Testis (tissue), 3 donors: ENCODE measurements around the gene JAKMIP2. TPM values are rescaled to one million over a fixed set of nuclear protein-coding genes. Genes with fewer than 3 reads are reported as not detected.

ENCODE experiments used
- DNase-seq: peaks from one replicate; pipeline ENCODE4 v3.0.0-alpha.2; 2019
- H3K27ac ChIP-seq, 2 donors: fragments of 200-600 bp; sonication (generic); one replicate each; pipeline ENCODE4 v1.5.1; 2019
- H3K27me3 ChIP-seq: fragments of 200-600 bp; sonication (generic); one replicate; pipeline ENCODE4 v1.5.1; 2019
- H3K36me3 ChIP-seq: fragments of 200-600 bp; sonication (generic); one replicate; pipeline ENCODE4 v1.5.1; 2017; ENCODE audit warnings: low read depth; ENCODE audit errors: missing control alignments
- H3K4me1 ChIP-seq: fragments of 200-600 bp; sonication (generic); one replicate; pipeline ENCODE4 v1.5.1; 2019
- H3K4me3 ChIP-seq, 2 donors: fragments of 200-600 bp; sonication (generic); one replicate each; pipeline ENCODE4 v1.5.1; 2017 to 2019
- H3K9me3 ChIP-seq: fragments of 200-600 bp; sonication (generic); one replicate; pipeline ENCODE4 v1.5.1; 2017
- CTCF ChIP-seq, 3 experiments: fragments of 450-650 bp in 2 of 3; fragments of 200-600 bp in 1 of 3; sonication (generic) in 1 of 3; IDR thresholded peaks; one replicate each; pipeline ENCODE4 v1.5.1; 2016 to 2019; ENCODE audit warnings: antibody characterized with exemption in 3 of 3, mild to moderate bottlenecking in 2 of 3, moderate library complexity in 1 of 3
- POLR2A ChIP-seq: fragments of 450-650 bp; IDR thresholded peaks from one replicate; pipeline ENCODE4 v1.6.1; 2017; ENCODE audit warnings: antibody characterized with exemption, mild to moderate bottlenecking, moderate library complexity
- WGBS, 2 donors: methylation state at CpG; one replicate each; pipeline ENCODE4 v1.1.5; 2018; 5-methylcytosine and 5-hydroxymethylcytosine counted together
- intact Hi-C: fragments of 100-400 bp; cut with DNase I; formaldehyde crosslinking; loops from one replicate; pipeline ENCODE4 v1.15.1; 2023; ENCODE audit warnings: low total_unique reads
- polyA plus RNA-seq: library from polyadenylated mRNA; stranded (reverse); fragments of 350-450 nt; fragmentation: Illumina TruSeq; extraction: RNeasy Lipid Tissue Mini Kit (QIAGEN cat#74804); gene quantifications from one replicate; pipeline ENCODE4 v1.2.3, GENCODE V29; 2014; ENCODE audit warnings: low read depth, low replicate concordance; ENCODE audit not compliant: insufficient read depth
- total RNA-seq, 2 donors: library from RNA; depleted of rRNA; stranded (reverse); fragments of >200 nt; gene quantifications; one replicate each; pipeline ENCODE4 v1.2.3, GENCODE V29; 2016

Gene JAKMIP2
- total and polyA plus RNA-seq, 3 donors from 2014 or later = 1.7 to 7.7 (median 3.4) TPM

- no peaks in the 10 kb centered on the region for H3K9me3 ChIP-seq
- no peak overlapping the region for H3K4me3 ChIP-seq
- no peaks in the 10 kb centered on the region for H3K4me1 ChIP-seq
- intact Hi-C loops = no loop called here
- H3K27me3 ChIP-seq = no peaks in the 10 kb centered on the region
- no peak overlapping the region for H3K27ac ChIP-seq
- no peak for DNase-seq
- H3K36me3 ChIP-seq = no peaks in the 10 kb centered on the region
- 66 to 83% methylated on average over 1 of the region's 1 CpG for WGBS, 2 donors
- TF ChIP-seq POLR2A (no peak), CTCF (IDR thresholded peaks at IDR 0.05) (no peak)
Measured at GRCh38 chr5:147779694-147780093, 2.8 kb downstream of the JAKMIP2 start.

- Histone ChIP-seq H3K27ac (no peak overlapping the region), H3K4me3 (no peak overlapping the region), H3K4me1 (no peaks in the 10 kb centered on the region), H3K27me3 (no peaks in the 10 kb centered on the region), H3K9me3 (no peaks in the 10 kb centered on the region), H3K36me3 (no peaks in the 10 kb centered on the region)
- DNase-seq = no peak
- TF ChIP-seq CTCF (IDR thresholded peaks at IDR 0.05) (no peak), POLR2A (no peak)
- intact Hi-C loops = no loop called here
- WGBS, 2 donors = 91 to 92% methylated on average over 4 of the region's 4 CpGs
Measured at GRCh38 chr5:147776989-147777388, 5.5 kb downstream of the JAKMIP2 start.

GRCh38 chr5:147773587-147773986 is 8.9 kb downstream of the JAKMIP2 start:
- Histone ChIP-seq H3K9me3 (no peaks in the 10 kb centered on the region), H3K36me3 (no peaks in the 10 kb centered on the region), H3K4me1 (no peaks in the 10 kb centered on the region), H3K4me3 (no peak overlapping the region), H3K27ac (no peak overlapping the region), H3K27me3 (no peaks in the 10 kb centered on the region)
- intact Hi-C loops = no loop called here
- no peak for DNase-seq
- TF ChIP-seq CTCF (IDR thresholded peaks at IDR 0.05) (no peak), POLR2A (no peak)
- WGBS, 2 donors = 90 to 94% methylated on average over 2 of the region's 2 CpGs

GRCh38 chr5:147773139-147773538 is 9.4 kb downstream of the JAKMIP2 start:
- Histone ChIP-seq H3K27me3 (no peaks in the 10 kb centered on the region), H3K27ac (no peak overlapping the region), H3K4me3 (no peak overlapping the region), H3K36me3 (no peaks in the 10 kb centered on the region), H3K4me1 (no peaks in the 10 kb centered on the region), H3K9me3 (no peaks in the 10 kb centered on the region)
- DNase-seq = no peak
- WGBS, 2 donors = 85 to 90% methylated on average over 6 of the region's 6 CpGs
- intact Hi-C loops = no loop called here
- TF ChIP-seq POLR2A = no peak
- no peak for TF ChIP-seq CTCF (IDR thresholded peaks at IDR 0.05)

GRCh38 chr5:147767048-147767447 is 15.5 kb downstream of the JAKMIP2 start:
- no peaks in the 10 kb centered on the region for H3K36me3 ChIP-seq
- H3K27me3 ChIP-seq = no peaks in the 10 kb centered on the region
- no peak for TF ChIP-seq CTCF (IDR thresholded peaks at IDR 0.05)
- no peak for TF ChIP-seq POLR2A
- H3K4me3 ChIP-seq = no peak overlapping the region
- H3K27ac ChIP-seq = no peak overlapping the region
- intact Hi-C loops = no loop called here
- no peaks in the 10 kb centered on the region for H3K9me3 ChIP-seq
- 94% methylated on average over 4 of the region's 4 CpGs for WGBS, 2 donors
- DNase-seq = no peak
- H3K4me1 ChIP-seq = no peaks in the 10 kb centered on the region
